ENCODE measurements around the gene NAT8L. TPM values are rescaled to one million over a fixed set of nuclear protein-coding genes. Genes with fewer than 3 reads are reported as not detected.

Gene NAT8L
- total and polyA plus RNA-seq, 2 donors, result 0.09 to 0.43 TPM

DNA sequence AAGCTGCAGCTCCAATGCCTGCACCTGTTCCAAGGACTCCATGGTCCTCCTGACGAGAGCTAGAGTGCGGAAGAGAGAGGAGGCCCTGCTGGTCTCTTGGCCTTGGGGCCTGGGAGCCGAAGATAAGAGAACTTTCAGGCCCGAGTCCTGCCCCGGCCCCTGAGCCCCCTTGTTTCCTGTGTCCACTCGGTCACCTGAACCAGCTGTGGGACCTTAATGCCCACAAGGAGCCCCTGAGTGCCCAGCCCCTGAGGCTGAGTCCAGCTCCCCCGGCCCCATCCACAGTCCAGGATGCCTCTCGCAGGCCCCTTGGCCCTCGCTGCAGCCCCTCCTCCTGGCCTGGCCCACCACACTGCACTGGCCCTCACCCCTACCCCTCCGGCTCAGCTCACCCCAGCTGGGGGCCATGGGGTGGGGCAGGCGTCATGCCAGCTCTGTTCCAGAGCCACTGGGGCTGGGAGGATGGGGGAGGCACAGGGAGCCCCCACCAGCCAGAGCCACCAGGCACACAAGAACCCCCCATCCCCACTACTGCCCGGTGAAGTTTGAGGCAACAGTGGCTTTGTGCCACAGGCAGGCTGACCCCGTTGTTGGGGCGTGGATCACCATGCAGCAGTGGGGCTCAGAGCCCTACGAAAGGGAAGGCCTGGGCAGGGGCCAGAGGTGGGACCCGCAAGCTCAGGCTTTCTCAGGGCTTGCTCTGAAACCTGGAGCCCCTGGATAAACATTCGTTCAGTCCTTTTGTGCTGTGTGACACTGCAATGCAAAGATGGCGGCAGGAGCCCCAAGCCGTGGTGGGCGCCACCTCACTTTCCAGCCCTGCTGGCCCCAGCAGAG, 14.1 kb downstream of the NAT8L start:
- DNase-seq (ENCODE audit: low read depth in 6 of 9, low spot score in 9 of 9), result no peak
- H3K4me1 ChIP-seq (ENCODE audit: control insufficient read depth in 2 of 2, insufficient read depth in 2 of 2, low read length in 2 of 2), result no peaks in the 10 kb centered on the region
- WGBS, result 94% methylated on average over 20 of the region's 20 CpGs

DNA sequence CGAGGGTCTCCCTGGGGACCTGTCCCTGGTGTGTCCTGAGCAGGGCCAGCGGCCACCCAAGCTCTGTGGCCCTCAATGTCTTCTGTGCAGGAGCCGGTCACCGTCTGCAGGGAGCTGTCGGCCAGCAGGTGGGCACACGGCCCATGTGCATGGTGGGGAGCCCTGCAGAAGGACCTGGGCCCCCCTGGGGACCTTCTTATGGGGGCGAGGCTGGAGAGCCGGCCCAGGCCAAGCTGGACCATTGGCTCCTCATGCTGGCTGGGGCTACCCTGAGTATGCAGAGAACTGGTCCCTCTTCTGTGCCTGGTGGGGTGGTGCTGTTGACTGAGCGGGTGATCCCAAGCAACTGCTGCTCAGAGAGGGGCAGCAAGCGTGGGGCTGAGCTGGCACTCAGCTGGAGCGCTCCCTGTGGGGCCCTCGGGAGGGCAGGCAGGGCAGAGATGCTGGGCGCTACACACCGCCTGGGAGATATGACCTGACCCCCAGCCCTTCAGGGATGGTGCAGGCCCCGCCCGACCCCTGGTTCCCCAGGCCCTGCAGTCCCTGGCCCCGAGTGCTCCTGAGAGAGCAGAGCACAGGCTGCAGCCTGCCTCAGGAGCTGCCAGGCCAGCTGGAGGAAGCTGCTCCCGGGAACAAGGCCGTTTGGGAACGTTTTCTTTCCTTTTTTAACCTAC, 14.8 kb downstream of the NAT8L start:
- Histone ChIP-seq H3K4me1 (ENCODE audit: control insufficient read depth in 2 of 2, insufficient read depth in 2 of 2, low read length in 2 of 2) (no peaks in the 10 kb centered on the region), H3K27ac (ENCODE audit: low read depth in 1 of 2, low read length in 1 of 2) (no peak overlapping the region), H3K27me3 (ENCODE audit: control insufficient read depth in 2 of 2, insufficient read depth in 1 of 2, low read length in 1 of 2) (peaks cover 0 to 19% of the 10 kb centered on the region in 2 donors), H3K36me3 (ENCODE audit: control insufficient read depth in 2 of 2, insufficient read depth in 2 of 2, low read length in 1 of 2) (no peaks in the 10 kb centered on the region), H3K4me3 (ENCODE audit: low read length in 2 of 2) (no peak overlapping the region), H3K9me3 (ENCODE audit: control insufficient read depth in 2 of 2, insufficient read depth in 1 of 2, low read length in 1 of 2) (no peaks in the 10 kb centered on the region)
- WGBS, result 92% methylated on average over 20 of the region's 20 CpGs
- no peak for DNase-seq (ENCODE audit: low read depth in 6 of 9, low spot score in 9 of 9)

More for the DNA sequence above, 14.1 kb downstream of the NAT8L start:
- H3K9me3 ChIP-seq (ENCODE audit: control insufficient read depth in 2 of 2, insufficient read depth in 1 of 2, low read length in 1 of 2), result no peaks in the 10 kb centered on the region
- no peak overlapping the region for H3K4me3 ChIP-seq (ENCODE audit: low read length in 2 of 2)
- no peak overlapping the region for H3K27ac ChIP-seq (ENCODE audit: low read depth in 1 of 2, low read length in 1 of 2)
- H3K27me3 ChIP-seq (ENCODE audit: control insufficient read depth in 2 of 2, insufficient read depth in 1 of 2, low read length in 1 of 2), result peaks cover 0 to 19% of the 10 kb centered on the region in 2 donors
- H3K36me3 ChIP-seq (ENCODE audit: control insufficient read depth in 2 of 2, insufficient read depth in 2 of 2, low read length in 1 of 2), result no peaks in the 10 kb centered on the region

GRCh38 chr4:2074588-2074987, 15.5 kb downstream of the NAT8L start:
- Histone ChIP-seq H3K4me1 (ENCODE audit: control insufficient read depth in 2 of 2, insufficient read depth in 2 of 2, low read length in 2 of 2) (no peaks in the 10 kb centered on the region), H3K27ac (ENCODE audit: low read depth in 1 of 2, low read length in 1 of 2) (no peak overlapping the region)

GRCh38 chr4:2075171-2075986, 16.3 kb downstream of the NAT8L start:
- DNase-seq (ENCODE audit: low read depth in 6 of 9, low spot score in 9 of 9), result no peak
- H3K9me3 ChIP-seq (ENCODE audit: control insufficient read depth in 2 of 2, insufficient read depth in 1 of 2, low read length in 1 of 2), result no peaks in the 10 kb centered on the region
- H3K27me3 ChIP-seq (ENCODE audit: control insufficient read depth in 2 of 2, insufficient read depth in 1 of 2, low read length in 1 of 2), result peaks cover 0 to 13% of the 10 kb centered on the region in 2 donors
- H3K36me3 ChIP-seq (ENCODE audit: control insufficient read depth in 2 of 2, insufficient read depth in 2 of 2, low read length in 1 of 2), result no peaks in the 10 kb centered on the region
- H3K4me3 ChIP-seq (ENCODE audit: low read length in 2 of 2), result no peak overlapping the region
- no peaks in the 10 kb centered on the region for H3K4me1 ChIP-seq (ENCODE audit: control insufficient read depth in 2 of 2, insufficient read depth in 2 of 2, low read length in 2 of 2)
- H3K27ac ChIP-seq (ENCODE audit: low read depth in 1 of 2, low read length in 1 of 2), result no peak overlapping the region
- WGBS, result 94% methylated on average over 12 of the region's 12 CpGs

More at GRCh38 chr4:2074588-2074987, 15.5 kb downstream of the NAT8L start:
- H3K27me3 ChIP-seq (ENCODE audit: control insufficient read depth in 2 of 2, insufficient read depth in 1 of 2, low read length in 1 of 2), result peaks cover 0 to 19% of the 10 kb centered on the region in 2 donors
- 94% methylated on average over 11 of the region's 11 CpGs for WGBS
- no peak overlapping the region for H3K4me3 ChIP-seq (ENCODE audit: low read length in 2 of 2)
- H3K9me3 ChIP-seq (ENCODE audit: control insufficient read depth in 2 of 2, insufficient read depth in 1 of 2, low read length in 1 of 2), result no peaks in the 10 kb centered on the region
- no peak for DNase-seq (ENCODE audit: low read depth in 6 of 9, low spot score in 9 of 9)
- no peaks in the 10 kb centered on the region for H3K36me3 ChIP-seq (ENCODE audit: control insufficient read depth in 2 of 2, insufficient read depth in 2 of 2, low read length in 1 of 2)

GRCh38 chr4:2075987-2076907, 17.1 kb downstream of the NAT8L start:
- WGBS, result 97% methylated on average over 31 of the region's 31 CpGs
- DNase-seq (ENCODE audit: low read depth in 6 of 9, low spot score in 9 of 9), result no peak

GRCh38 chr4:2076908-2077536, 17.9 kb downstream of the NAT8L start:
- WGBS, result 92% methylated on average over 9 of the region's 9 CpGs
- Histone ChIP-seq H3K4me1 (ENCODE audit: control insufficient read depth in 2 of 2, insufficient read depth in 2 of 2, low read length in 2 of 2) (no peaks in the 10 kb centered on the region), H3K36me3 (ENCODE audit: control insufficient read depth in 2 of 2, insufficient read depth in 2 of 2, low read length in 1 of 2) (no peaks in the 10 kb centered on the region), H3K27ac (ENCODE audit: low read depth in 1 of 2, low read length in 1 of 2) (no peak overlapping the region), H3K4me3 (ENCODE audit: low read length in 2 of 2) (no peak overlapping the region), H3K27me3 (ENCODE audit: control insufficient read depth in 2 of 2, insufficient read depth in 1 of 2, low read length in 1 of 2) (peaks cover 0 to 6% of the 10 kb centered on the region in 2 donors), H3K9me3 (ENCODE audit: control insufficient read depth in 2 of 2, insufficient read depth in 1 of 2, low read length in 1 of 2) (no peaks in the 10 kb centered on the region)
- DNase-seq (ENCODE audit: low read depth in 6 of 9, low spot score in 9 of 9), result no peak

More at GRCh38 chr4:2075987-2076907, 17.1 kb downstream of the NAT8L start:
- no peaks in the 10 kb centered on the region for H3K4me1 ChIP-seq (ENCODE audit: control insufficient read depth in 2 of 2, insufficient read depth in 2 of 2, low read length in 2 of 2)
- peaks cover 0 to 11% of the 10 kb centered on the region in 2 donors for H3K27me3 ChIP-seq (ENCODE audit: control insufficient read depth in 2 of 2, insufficient read depth in 1 of 2, low read length in 1 of 2)
- no peaks in the 10 kb centered on the region for H3K9me3 ChIP-seq (ENCODE audit: control insufficient read depth in 2 of 2, insufficient read depth in 1 of 2, low read length in 1 of 2)
- H3K4me3 ChIP-seq (ENCODE audit: low read length in 2 of 2), result no peak overlapping the region
- no peak overlapping the region for H3K27ac ChIP-seq (ENCODE audit: low read depth in 1 of 2, low read length in 1 of 2)
- H3K36me3 ChIP-seq (ENCODE audit: control insufficient read depth in 2 of 2, insufficient read depth in 2 of 2, low read length in 1 of 2), result no peaks in the 10 kb centered on the region

- Histone ChIP-seq H3K4me1 (ENCODE audit: control insufficient read depth in 2 of 2, insufficient read depth in 2 of 2, low read length in 2 of 2) (no peaks in the 10 kb centered on the region), H3K4me3 (ENCODE audit: low read length in 2 of 2) (no peak overlapping the region), H3K9me3 (ENCODE audit: control insufficient read depth in 2 of 2, insufficient read depth in 1 of 2, low read length in 1 of 2) (no peaks in the 10 kb centered on the region), H3K27me3 (ENCODE audit: control insufficient read depth in 2 of 2, insufficient read depth in 1 of 2, low read length in 1 of 2) (peaks cover 0 to 6% of the 10 kb centered on the region in 2 donors), H3K27ac (ENCODE audit: low read depth in 1 of 2, low read length in 1 of 2) (no peak overlapping the region), H3K36me3 (ENCODE audit: control insufficient read depth in 2 of 2, insufficient read depth in 2 of 2, low read length in 1 of 2) (no peaks in the 10 kb centered on the region)
- WGBS, result 92% methylated on average over 17 of the region's 17 CpGs
- no peak for DNase-seq (ENCODE audit: low read depth in 6 of 9, low spot score in 9 of 9)
Measured at GRCh38 chr4:2077537-2078460, 18.7 kb downstream of the NAT8L start.

All from thymus (tissue), 11 donors.